Breast epithelium (tissue), 4 donors: ENCODE data around the gene EIPR1. TPM values are rescaled to one million over a fixed set of nuclear protein-coding genes. Genes with fewer than 3 reads are reported as not detected.

Experiments used
- DNase-seq, 2 donors: peaks; one replicate each; pipeline ENCODE4 v3.0.0-alpha.2; 2019; ENCODE audit warnings: low spot score in 2 of 2
- H3K27ac ChIP-seq, 2 donors: fragments of 200-600 bp; sonication (generic) in 1 of 2; one replicate each; pipeline ENCODE4 v1.5.1; 2016 to 2019; ENCODE audit warnings: mild to moderate bottlenecking in 1 of 2
- H3K27me3 ChIP-seq, 2 donors: fragments of 200-600 bp; sonication (generic) in 1 of 2; one replicate each; pipeline versions ENCODE4 v1.5.1 to v1.6.0; 2017 to 2019; ENCODE audit warnings: control low read depth in 1 of 2, mild to moderate bottlenecking in 1 of 2
- H3K36me3 ChIP-seq: fragments of 200-600 bp; one replicate; pipeline ENCODE4 v1.5.1; 2019
- H3K4me1 ChIP-seq, 2 donors: fragments of 200-600 bp; sonication (generic); one replicate each; pipeline ENCODE4 v1.5.1; 2016 to 2019; ENCODE audit warnings: control low read depth in 1 of 2
- H3K4me3 ChIP-seq, 3 donors: fragments of 200-600 bp; sonication (generic); 1 replicate in 2 of 3; 2 replicates in 1 of 3; pipeline ENCODE4 v1.5.1; 2016 to 2019; ENCODE audit warnings: mild to moderate bottlenecking in 3 of 3, moderate library complexity in 2 of 3
- H3K9me3 ChIP-seq, 2 donors: fragments of 200-600 bp; sonication (generic) in 1 of 2; one replicate each; pipeline ENCODE4 v1.5.1; 2016 to 2019; ENCODE audit warnings: control low read depth in 1 of 2
- POLR2A ChIP-seq: fragments of 450-650 bp; IDR thresholded peaks from one replicate; pipeline ENCODE4 v1.6.1; 2016; ENCODE audit warnings: antibody characterized with exemption, mild to moderate bottlenecking, moderate library complexity
- POLR2AphosphoS5 ChIP-seq, 3 donors: sonication (generic); formaldehyde crosslinking; IDR thresholded peaks; one replicate each; pipeline ENCODE4 v1.6.1; 2017; ENCODE audit warnings: antibody characterized with exemption in 3 of 3
- intact Hi-C: fragments of 100-400 bp; cut with DNase I; formaldehyde crosslinking; loops from one replicate; pipeline ENCODE4 v1.15.1; 2023; ENCODE audit warnings: low total_unique reads
- total RNA-seq, 3 donors: library from RNA; depleted of rRNA; stranded (reverse); fragments of >200 nt; gene quantifications; one replicate each; pipeline ENCODE4 v1.1.0, GENCODE V29; 2016
- TF ChIP-seq, protein P1 (sequence below), 3 donors: fragments of 450-650 bp; IDR thresholded peaks; one replicate each; pipeline ENCODE4 v1.5.1; 2016 to 2017; ENCODE audit warnings: antibody characterized with exemption in 3 of 3, mild to moderate bottlenecking in 3 of 3, moderate library complexity in 3 of 3

The EIPR1 gene
- total RNA-seq, 3 donors from 2014 or later, result 12.8 to 31.0 (median 23.3) TPM

DNA sequence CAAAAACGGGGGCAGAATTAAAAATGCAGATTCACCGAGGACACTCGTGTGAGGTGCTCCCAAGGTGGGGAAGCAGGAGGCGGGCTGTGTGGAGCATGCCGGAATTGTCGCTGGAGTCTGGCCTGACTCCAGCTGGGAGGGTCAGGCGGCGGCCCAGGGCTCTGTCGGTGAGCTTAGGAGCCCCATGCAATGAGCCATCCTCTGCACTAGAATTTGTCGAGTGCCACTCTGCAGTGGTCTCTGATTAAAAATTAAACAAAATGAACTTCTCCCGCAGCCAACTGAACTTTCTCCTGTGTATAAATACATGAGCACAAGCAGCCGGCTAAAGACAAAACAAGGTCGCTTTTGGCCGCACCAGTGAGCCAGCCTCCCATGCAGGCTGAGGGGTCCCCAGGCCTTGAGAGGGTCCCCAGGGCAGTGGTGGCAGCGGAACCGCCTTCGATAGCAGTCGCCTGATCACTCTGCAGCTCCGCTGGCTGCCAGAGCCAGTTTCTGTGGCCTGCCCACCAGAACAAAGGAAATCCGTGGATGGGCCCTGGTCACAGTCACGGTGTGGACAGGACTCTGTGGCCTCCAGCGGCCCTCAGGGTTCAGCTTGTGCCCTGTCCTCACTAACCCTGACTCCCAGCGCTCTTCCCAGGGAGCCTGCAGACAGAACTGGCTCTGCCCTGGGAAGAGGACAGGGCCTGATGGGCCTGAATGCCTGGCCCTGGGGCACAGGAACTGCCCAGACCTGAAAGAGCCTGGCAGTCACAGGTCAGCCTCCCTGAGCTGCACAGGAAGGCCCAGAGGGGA lies 201.3 kb downstream of the EIPR1 start:
- Histone ChIP-seq H3K27ac (no peak overlapping the region), H3K27me3 (no peaks in the 10 kb centered on the region), H3K4me3 (no peak overlapping the region), H3K9me3 (no peaks in the 10 kb centered on the region), H3K4me1 (no peaks in the 10 kb centered on the region), H3K36me3 (no peaks in the 10 kb centered on the region)
- TF ChIP-seq POLR2A (no peak), POLR2AphosphoS5 (IDR thresholded peaks at IDR 0.05) (no peak)
- TF ChIP-seq, protein P1, sequence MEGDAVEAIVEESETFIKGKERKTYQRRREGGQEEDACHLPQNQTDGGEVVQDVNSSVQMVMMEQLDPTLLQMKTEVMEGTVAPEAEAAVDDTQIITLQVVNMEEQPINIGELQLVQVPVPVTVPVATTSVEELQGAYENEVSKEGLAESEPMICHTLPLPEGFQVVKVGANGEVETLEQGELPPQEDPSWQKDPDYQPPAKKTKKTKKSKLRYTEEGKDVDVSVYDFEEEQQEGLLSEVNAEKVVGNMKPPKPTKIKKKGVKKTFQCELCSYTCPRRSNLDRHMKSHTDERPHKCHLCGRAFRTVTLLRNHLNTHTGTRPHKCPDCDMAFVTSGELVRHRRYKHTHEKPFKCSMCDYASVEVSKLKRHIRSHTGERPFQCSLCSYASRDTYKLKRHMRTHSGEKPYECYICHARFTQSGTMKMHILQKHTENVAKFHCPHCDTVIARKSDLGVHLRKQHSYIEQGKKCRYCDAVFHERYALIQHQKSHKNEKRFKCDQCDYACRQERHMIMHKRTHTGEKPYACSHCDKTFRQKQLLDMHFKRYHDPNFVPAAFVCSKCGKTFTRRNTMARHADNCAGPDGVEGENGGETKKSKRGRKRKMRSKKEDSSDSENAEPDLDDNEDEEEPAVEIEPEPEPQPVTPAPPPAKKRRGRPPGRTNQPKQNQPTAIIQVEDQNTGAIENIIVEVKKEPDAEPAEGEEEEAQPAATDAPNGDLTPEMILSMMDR (IDR thresholded peaks at IDR 0.05), result no peak
- no peak for DNase-seq
- intact Hi-C loops, result no loop called here

DNA sequence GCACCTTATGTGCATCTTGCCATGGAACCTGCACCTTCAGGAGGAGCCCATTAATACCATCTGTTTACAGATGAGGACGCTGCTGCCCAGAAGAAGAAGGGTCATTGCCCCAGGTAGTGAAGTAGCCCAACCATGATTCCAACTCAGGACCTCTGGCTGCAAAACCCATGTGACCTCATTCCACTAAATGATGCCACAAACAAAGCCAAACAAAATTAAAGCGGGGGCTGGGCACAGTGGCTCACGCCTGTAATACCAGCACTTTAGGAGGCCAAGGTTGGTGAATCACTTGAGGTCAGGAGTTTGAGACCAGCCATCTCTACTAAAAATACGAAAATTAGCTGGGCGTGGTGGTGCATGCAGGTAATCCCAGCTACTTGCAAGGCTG lies 202.1 kb downstream of the EIPR1 start:
- H3K27me3 ChIP-seq, result no peaks in the 10 kb centered on the region
- TF ChIP-seq POLR2AphosphoS5 (IDR thresholded peaks at IDR 0.05), result no peak
- TF ChIP-seq POLR2A, result no peak
- TF ChIP-seq, protein P1 (IDR thresholded peaks at IDR 0.05), result no peak
- no peak for DNase-seq
- H3K9me3 ChIP-seq, result no peaks in the 10 kb centered on the region
- no peaks in the 10 kb centered on the region for H3K4me1 ChIP-seq
- intact Hi-C loops, result no loop called here
- H3K27ac ChIP-seq, result no peak overlapping the region
- no peaks in the 10 kb centered on the region for H3K36me3 ChIP-seq
- H3K4me3 ChIP-seq, result no peak overlapping the region

DNA sequence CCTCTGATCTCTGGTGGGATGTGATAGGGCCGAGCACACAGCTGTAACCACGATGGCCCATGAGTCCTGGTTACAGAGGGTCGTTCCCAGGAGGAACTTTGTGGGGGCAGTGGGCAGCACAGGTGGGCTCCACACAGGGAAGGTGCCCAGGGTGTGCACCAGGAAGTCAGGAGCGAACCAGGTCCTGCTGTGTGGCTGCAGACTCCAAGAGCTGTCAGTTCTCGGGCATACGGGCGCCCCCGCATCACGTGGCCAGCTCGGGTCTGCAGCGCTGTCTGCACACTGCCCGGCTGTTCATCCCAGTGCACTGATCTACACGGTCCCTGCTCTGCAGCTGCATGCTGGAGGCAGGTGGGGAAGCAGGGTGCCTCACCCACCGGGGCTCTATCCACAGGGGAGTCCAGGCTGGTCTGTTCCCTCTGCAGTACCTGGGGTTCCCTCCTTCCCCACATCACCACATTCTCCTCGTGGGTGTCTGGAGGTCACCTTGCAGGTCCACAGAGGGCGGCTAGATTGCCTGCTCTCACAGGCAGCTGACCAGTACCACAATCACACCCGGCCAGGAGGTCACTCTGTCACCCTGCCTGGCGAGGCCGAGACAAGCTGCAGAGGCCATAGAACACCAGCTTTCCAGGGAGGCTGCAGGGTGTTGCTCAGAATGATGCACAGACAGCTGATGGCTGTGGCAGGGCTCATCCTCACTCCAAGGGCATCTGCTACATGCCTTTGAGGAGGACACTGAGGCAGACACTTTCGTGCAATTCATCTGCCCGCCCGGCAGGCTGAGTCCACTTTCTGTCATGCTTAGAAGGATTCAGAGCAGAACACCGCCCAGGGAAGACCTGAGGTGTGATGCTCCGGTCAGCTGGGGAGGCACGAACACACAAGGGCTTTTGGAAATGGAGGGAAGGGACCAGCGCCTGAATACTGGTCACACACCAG lies 202.7 kb downstream of the EIPR1 start:
- DNase-seq, result no peak
- H3K27ac ChIP-seq, result no peak overlapping the region
- TF ChIP-seq, protein P1 (IDR thresholded peaks at IDR 0.05), result no peak
- H3K4me1 ChIP-seq, result no peaks in the 10 kb centered on the region
- H3K9me3 ChIP-seq, result no peaks in the 10 kb centered on the region
- no peaks in the 10 kb centered on the region for H3K36me3 ChIP-seq
- no peak overlapping the region for H3K4me3 ChIP-seq
- no peaks in the 10 kb centered on the region for H3K27me3 ChIP-seq
- intact Hi-C loops, result no loop called here

DNA sequence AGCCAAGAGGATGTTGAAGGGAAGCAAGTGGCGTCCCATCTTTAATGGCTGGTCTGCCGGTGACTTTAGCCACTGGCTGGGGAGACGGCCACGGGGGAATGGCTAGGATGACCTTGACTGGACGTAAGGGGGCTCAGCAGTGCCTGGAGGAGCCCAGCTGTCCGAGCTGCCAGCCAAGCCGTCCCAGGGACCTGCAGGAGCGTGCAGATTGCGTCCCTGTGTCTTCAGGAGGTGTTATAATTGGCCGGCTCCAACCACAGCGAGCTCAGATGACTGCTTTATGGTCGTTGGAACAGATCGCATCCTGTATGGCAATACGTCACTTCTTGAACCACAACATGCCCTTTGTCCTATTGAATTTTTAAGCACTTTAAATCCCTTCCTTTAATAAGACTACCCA lies 204.6 kb downstream of the EIPR1 start:
- DNase-seq, result no peak
- TF ChIP-seq, protein P1 (IDR thresholded peaks at IDR 0.05), result no peak
- no peak for TF ChIP-seq POLR2A
- TF ChIP-seq POLR2AphosphoS5 (IDR thresholded peaks at IDR 0.05), result no peak
- Histone ChIP-seq H3K9me3 (no peaks in the 10 kb centered on the region), H3K4me3 (no peak overlapping the region), H3K27ac (no peak overlapping the region), H3K36me3 (no peaks in the 10 kb centered on the region), H3K4me1 (no peaks in the 10 kb centered on the region), H3K27me3 (no peaks in the 10 kb centered on the region)
- intact Hi-C loops, result no loop called here
